Stomach smooth muscle (tissue), 2 donors: ENCODE data around the gene ACHE.

ENCODE experiments used
- H3K27ac ChIP-seq: one replicate; pipeline ENCODE4 v1.7.0; 2013; ENCODE audit warnings: mild to moderate bottlenecking, low read length, inconsistent platforms
- H3K27me3 ChIP-seq, 2 donors: one replicate each; pipeline ENCODE4 v1.7.0; 2013; ENCODE audit warnings: low read length in 2 of 2; ENCODE audit not compliant: insufficient read depth in 2 of 2, control insufficient read depth in 1 of 2
- H3K36me3 ChIP-seq, 2 donors: one replicate each; pipeline ENCODE4 v1.7.0; 2013; ENCODE audit warnings: low read length in 2 of 2; ENCODE audit not compliant: control insufficient read depth in 2 of 2, insufficient read depth in 2 of 2
- H3K4me1 ChIP-seq: one replicate; pipeline ENCODE4 v1.7.0; 2013; ENCODE audit warnings: low read length; ENCODE audit not compliant: control insufficient read depth, insufficient read depth
- H3K4me3 ChIP-seq, 2 donors: one replicate each; pipeline ENCODE4 v1.7.0; 2013; ENCODE audit warnings: low read length in 2 of 2
- H3K9ac ChIP-seq, 2 donors: one replicate each; pipeline ENCODE4 v1.7.0; 2013; ENCODE audit warnings: low read length in 2 of 2, mild to moderate bottlenecking in 1 of 2
- H3K9me3 ChIP-seq, 2 donors: one replicate each; pipeline ENCODE4 v1.7.0; 2013; ENCODE audit warnings: low read length in 2 of 2; ENCODE audit not compliant: control insufficient read depth in 2 of 2
- donor health status: healthy.
- donor health status: Pancreatic carcinoma.

The ACHE gene

DNA sequence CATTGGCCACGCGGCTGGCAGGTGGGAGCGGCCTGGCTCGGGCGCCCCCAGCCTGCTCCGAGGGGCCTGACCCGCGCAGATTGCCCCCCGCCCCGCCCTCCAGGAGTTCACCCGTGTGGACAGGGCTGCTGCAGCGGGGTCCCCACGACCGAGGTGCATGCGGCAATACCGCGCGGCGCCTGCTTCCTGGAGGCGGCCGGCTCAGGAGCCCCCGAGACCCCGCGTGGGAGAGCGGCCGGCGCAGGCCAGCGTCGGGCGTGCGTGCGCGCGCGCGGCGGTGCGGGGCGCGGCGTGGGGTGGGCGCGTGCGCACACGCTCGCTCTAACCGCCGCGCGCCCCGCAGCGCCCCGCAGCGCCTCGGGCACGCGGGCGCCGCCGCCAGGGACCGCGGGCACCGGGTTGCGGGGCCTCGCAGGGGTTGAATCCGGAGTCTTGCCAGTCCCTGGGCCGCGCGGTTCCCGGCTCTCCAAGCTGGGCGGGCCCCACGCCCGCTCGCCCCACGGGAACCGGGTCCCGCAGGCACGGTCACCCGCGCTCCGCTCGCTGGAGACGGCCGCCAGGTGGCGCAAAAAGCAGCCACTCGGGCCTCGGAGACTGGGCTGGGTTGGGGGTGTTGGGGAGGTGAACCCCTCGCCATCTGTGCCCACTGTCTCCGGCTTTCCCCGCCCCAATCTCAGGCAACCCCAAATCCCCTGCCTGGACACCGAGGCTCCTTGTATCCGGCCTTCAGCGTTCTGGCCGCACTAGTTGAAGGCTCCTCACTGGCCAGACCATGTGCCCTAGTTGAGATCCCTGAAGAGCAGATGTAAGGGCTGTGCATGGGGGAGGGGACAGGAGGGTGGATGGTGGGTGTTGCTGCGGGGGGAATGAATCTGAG, 1.3 kb upstream of the ACHE start:
- Histone ChIP-seq H3K27me3 (peaks cover 20 to 41% of the 10 kb centered on the region in 2 donors), H3K9ac (no peak overlapping the region), H3K27ac (no peak overlapping the region), H3K4me3 (peak overlapping the region in 1 of 2 donors; percentile 55), H3K9me3 (no peaks in the 10 kb centered on the region), H3K36me3 (no peaks in the 10 kb centered on the region), H3K4me1 (peaks cover 25% of the 10 kb centered on the region)

DNA sequence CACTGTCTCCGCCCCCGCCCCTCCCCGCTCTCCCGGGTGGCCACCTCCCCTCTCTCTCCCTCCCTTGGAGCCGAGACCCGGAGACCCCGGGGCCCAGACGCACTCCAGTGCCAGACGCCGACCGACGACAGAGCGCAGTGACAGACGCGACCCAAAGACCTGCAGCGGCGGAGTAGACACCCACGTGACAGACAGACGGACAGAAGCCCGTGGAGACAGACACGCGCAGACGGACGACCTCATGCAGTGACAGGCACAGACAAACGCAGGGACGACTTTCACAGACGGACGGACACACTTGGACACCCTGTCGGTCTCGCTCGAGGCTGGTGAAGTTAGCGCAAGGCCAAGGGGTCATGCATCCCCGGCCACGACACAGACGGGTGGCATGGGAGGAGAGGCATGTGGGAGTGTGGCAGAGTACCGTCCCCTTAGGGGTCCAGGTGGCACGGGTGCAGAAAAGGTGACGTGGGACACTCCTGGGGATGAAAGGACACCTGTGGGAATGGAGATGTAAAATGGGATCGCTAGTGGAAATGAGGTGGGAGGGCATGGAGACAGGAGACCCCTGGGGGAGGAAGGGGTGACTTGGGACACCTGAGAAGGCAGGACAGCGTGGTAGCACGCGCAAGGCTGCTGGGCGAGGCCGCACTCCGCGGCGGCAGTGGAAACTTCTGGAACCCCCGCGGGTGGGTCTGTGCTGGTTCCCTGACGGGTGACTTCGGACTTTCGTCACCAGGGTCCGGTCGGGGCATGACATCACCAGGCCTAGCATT, 456 bp upstream of the ACHE start:
- peaks cover 25% of the 10 kb centered on the region for H3K4me1 ChIP-seq
- H3K27ac ChIP-seq = no peak overlapping the region
- H3K9me3 ChIP-seq = no peaks in the 10 kb centered on the region
- H3K4me3 ChIP-seq = peak overlapping the region in 1 of 2 donors; percentile 55
- H3K27me3 ChIP-seq = peaks cover 20 to 39% of the 10 kb centered on the region in 2 donors
- H3K9ac ChIP-seq = no peak overlapping the region
- H3K36me3 ChIP-seq = no peaks in the 10 kb centered on the region

DNA sequence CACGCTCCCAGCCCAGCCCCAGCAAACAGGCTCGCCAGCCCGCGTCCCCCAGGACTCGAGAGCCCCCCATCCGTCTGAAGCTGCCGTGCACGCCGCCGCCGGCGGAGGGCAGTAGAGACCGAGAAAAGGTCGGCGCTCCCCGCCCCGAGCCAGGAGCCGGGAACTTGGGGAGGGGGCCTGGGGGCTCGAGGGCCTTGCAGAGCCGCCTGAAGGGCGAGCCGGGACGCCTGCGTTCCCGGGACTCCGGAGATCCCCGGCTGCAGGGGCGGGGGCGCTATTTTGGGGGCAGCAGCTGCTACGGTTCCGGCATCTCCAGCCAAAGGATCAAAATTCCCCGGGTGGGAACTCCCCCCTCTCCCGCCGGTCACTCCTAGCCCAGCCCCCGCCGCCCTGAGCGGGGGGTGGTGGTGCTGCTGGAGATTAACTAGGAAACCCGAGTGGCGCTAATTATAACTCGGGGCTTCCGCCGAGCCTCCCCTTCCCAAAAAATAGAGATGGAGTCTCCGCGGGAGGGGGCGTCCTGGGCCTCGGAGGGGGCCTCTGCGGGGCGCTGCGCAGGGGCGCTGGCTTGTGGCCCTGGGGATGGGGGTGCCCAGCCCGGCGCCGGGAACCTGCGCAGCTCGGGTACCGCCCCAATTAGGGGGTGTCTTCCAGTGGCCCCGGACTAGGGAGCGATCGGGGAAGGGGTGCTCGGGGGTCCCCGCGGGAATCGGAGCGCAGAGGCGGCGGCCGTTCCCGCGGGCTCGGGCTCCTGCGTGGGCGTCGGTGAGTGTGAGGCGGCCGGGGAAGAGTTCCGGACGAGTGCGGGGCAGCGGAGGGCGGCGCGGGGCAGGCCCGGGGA, 608 bp downstream of the ACHE start:
- Histone ChIP-seq H3K9me3 (no peaks in the 10 kb centered on the region), H3K4me3 (peak overlapping the region in 1 of 2 donors; percentile 60), H3K27me3 (peaks cover 18 to 37% of the 10 kb centered on the region in 2 donors), H3K4me1 (peaks cover 35% of the 10 kb centered on the region), H3K27ac (no peak overlapping the region), H3K9ac (no peak overlapping the region), H3K36me3 (no peaks in the 10 kb centered on the region)

DNA sequence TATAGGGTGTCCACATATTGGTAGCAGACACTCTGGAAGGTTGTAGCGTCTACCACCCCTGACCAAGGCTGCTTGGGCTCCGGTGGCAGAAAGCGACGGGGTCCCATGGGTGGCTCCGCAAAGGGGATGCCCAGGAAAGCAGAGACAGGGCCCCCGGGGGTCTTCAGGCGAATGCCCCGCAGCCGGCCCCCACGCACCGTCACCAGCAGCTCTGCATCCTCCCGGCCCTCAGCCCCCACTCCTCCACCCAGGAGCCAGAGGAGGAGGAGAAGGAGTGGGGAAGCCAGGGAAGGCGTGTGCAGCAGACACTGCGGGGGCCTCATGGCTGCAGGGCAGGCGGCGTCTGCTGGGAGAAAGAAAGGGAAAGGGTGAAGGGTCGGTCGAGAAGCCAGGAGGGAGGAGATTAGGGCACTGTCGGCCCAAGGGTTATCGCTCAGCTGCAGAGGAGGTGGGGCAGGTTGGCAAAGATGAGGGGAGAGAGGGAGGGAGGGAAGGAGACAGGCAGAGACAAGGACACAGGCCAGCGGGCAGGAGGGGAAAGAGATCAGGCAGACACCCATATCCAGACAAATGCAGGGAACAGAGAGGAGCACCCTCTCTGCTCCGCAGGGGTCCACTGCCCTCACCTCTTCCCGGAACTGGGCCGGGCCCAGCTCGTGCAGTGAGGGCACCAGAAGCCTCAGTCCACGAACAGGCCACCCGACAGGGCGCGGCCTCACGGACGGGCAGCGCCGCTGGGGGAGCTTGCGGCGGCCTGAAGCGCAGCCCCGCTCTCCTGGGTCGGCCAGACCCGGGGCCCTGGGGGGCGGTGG, 1.6 kb downstream of the ACHE start:
- H3K4me3 ChIP-seq = no peak overlapping the region
- peaks cover 16 to 35% of the 10 kb centered on the region in 2 donors for H3K27me3 ChIP-seq
- no peak overlapping the region for H3K27ac ChIP-seq
- peaks cover 42% of the 10 kb centered on the region for H3K4me1 ChIP-seq
- H3K9me3 ChIP-seq = no peaks in the 10 kb centered on the region
- H3K36me3 ChIP-seq = no peaks in the 10 kb centered on the region
- H3K9ac ChIP-seq = no peak overlapping the region

DNA sequence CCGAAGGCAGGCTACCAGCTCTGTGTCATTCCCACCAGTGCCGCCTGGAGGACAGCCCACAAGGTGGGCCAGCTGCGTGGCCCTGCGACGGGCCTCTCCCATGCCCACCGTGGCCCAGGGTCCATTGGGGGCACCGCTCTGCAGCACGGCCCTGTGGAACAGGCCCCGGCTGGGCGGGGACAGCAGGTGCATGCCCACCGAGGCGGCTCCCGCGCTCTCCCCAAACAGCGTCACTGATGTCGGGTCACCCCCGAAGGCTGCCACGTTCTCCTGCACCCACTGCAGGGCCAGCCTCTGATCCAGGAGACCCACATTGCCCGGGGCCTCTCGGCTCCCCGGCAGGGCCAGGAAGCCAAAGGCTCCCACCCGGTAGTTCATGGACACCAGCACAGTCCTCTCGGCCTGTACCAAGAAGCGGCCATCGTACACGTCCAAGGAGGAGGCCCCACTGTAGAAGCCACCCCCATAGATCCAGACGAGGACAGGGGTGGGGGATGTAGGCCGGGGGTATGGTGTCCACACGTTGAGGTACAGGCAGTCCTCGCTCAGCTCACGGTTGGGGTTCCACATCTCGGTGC, 2.3 kb downstream of the ACHE start:
- no peaks in the 10 kb centered on the region for H3K9me3 ChIP-seq
- no peak overlapping the region for H3K9ac ChIP-seq
- H3K27me3 ChIP-seq = peaks cover 16 to 33% of the 10 kb centered on the region in 2 donors
- no peak overlapping the region for H3K4me3 ChIP-seq
- H3K36me3 ChIP-seq = peaks cover 0 to 2% of the 10 kb centered on the region in 2 donors
- H3K27ac ChIP-seq = no peak overlapping the region
- H3K4me1 ChIP-seq = peaks cover 50% of the 10 kb centered on the region

DNA sequence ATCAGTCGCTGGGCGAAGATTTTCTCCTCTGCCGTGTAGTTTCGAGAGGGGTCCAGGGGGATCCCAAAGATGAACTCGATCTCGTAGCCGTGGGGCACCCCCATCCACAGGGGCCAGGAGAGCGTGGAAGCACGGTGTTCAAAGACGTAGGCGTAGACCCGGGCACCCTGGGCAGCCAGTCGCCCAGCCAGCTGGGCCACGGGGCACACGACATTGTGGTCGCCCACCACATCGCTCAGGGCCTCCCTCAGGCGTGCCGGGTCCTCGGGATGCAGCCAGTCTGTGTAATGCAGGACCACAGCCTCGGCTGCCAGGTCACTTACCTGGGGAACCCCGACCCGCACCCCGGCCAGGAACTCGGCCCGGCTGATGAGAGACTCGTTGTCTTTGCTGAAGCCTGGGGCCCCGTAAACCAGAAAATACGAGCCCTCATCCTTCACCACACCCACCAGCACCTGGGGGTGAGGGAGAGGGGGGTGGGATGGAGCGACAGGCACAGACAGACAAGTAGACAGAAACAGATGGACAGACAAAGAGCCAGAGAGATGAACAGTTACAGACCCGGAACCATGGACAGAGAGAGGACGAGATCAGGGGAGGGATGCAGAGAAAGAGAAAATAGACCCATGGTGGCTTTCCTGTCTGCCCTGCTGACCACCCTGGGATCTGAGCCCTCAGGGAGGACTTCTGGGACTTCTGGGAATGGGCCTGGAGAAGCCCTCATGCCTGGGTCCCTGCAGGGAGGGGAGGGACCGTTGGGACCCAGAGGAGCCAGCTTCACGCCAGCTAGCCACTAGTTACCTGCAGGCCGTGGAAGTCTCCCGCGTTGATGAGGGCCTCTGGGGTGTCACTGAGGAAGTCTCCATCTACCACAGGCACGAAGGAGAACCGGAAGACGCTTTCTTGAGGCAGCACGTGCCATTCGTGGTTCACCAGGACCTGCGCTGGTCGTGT, 3.0 kb downstream of the ACHE start:
- Histone ChIP-seq H3K27ac (no peak overlapping the region), H3K4me3 (no peak overlapping the region), H3K27me3 (peaks cover 12 to 26% of the 10 kb centered on the region in 2 donors), H3K4me1 (peaks cover 56% of the 10 kb centered on the region), H3K36me3 (peaks cover 6 to 10% of the 10 kb centered on the region in 2 donors), H3K9me3 (no peaks in the 10 kb centered on the region), H3K9ac (no peak overlapping the region)

DNA sequence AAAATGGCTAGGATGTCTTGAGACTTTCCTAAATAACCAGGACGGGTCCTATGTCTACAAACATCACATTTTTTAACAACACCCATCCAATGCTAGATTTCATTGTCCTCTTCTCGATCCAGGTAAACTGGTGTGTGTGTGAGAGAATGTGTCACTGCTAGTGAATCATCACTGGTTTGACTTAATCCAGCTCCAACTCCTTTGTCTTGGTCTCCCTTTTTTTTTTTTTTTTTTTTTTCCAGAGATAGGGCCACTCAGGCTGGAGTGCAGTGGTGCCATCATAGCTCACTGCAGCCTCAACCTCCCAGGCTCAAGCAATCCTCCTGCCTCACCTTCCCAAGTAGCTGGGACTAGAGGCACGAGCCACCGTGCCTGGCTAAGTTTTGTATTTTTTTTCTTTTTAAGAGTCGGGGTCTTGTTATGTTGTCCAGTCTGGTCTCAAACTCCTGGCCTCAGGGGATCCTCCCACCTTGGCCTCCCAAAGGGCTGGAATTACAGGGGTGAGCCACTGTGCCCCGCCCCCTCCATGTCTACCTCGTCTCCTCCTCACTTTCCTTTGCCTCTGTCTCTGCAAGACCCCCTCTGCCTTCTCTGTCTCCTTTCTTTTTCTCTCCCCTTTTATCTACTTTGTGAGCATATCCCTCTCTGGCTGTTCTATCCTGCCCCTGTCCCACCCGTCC, 4.0 kb downstream of the ACHE start:
- Histone ChIP-seq H3K9me3 (no peaks in the 10 kb centered on the region), H3K4me3 (no peak overlapping the region), H3K9ac (no peak overlapping the region), H3K27ac (no peak overlapping the region), H3K36me3 (peaks cover 14 to 19% of the 10 kb centered on the region in 2 donors), H3K27me3 (peaks cover 7 to 18% of the 10 kb centered on the region in 2 donors), H3K4me1 (peaks cover 51% of the 10 kb centered on the region)

DNA sequence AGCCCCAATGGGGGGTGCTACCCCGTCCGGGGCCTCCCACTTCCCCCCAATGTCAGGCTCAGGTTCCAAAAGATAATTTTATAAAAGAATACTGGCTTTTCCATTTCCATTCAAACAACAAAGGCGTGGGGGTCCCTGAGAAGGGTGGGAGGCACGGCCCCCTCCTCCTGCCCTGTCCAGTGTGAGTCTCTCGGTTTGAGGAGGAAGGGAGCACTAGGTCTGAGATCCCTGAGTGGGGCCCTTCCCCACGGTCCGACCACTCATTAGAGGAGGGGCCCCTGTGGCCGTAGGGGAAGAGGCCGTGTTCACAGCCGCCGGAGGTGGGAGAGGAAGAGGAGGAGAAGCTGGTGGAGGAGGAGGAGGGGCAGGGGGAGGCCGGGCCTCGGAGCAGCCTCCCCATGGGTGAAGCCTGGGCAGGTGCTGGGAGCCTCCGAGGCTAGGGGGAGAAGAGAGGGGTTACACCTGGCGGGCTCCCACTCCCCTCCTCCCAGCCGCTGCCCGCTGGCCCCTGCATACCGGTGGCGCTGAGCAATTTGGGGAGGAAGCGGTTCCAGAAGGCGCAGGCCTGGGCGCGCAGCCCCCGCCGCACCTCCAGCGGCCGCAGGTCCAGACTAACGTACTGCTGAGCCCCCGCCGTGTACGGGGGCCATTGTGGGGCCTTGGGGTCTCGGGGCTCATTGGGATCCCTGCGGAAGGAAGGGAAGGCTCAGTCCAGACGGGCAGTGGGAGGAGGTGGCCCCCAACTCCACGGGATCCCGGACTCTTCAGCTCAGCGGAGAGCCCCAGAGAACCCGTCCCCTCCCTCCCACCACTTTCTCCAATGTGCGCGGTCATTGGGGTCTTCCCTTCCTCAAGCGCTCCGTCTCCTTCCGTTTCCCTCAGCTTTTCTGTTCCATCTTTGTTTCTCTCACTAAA, 4.8 kb downstream of the ACHE start:
- no peaks in the 10 kb centered on the region for H3K9me3 ChIP-seq
- H3K9ac ChIP-seq = peak overlapping the region; percentile 51 to 66
- peaks cover under 1 to 10% of the 10 kb centered on the region in 2 donors for H3K27me3 ChIP-seq
- H3K4me1 ChIP-seq = peaks cover 43% of the 10 kb centered on the region
- H3K36me3 ChIP-seq = peaks cover 22 to 27% of the 10 kb centered on the region in 2 donors
- H3K4me3 ChIP-seq = peak overlapping the region; percentile 79 to 81
- peak overlapping the region; percentile 70 for H3K27ac ChIP-seq
